ENCODE data around the gene C12orf57. TPM values are rescaled to one million over a fixed set of nuclear protein-coding genes. Genes with fewer than 3 reads are reported as not detected.

The C12orf57 gene
- total RNA-seq, 2 experiments from 2014 or later = 305 to 311 TPM

DNA sequence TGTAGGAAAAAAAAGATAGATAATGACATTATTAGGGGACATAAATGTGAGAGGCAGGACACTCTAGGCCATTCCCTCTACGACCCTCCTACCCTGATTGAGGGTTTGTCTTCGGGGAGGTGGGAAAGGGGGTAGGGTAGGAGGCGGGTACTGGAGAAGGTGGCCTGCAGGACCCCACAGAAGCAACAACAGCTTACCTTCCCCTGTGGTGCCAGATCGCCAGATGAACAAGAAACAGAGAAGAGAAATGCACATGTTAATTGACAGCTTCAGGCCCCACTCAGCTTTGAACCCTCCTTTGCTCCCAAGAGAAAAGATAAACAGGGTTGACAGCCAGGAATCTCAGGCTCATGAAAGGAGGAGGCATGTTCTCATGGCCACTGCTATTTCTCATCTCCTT lies 21.9 kb downstream of the C12orf57 start:
- intact Hi-C loops (cut with DNase I, micrococcal nuclease) = loop anchor here (1.0 to 2.0 kb wide), 4 partner anchors 21 to 97 kb away; partner anchors contain the start of gene C12orf57 (in 2 of the 2)
- Mint-ChIP-seq H3K9me3 (no peaks in the 10 kb centered on the region), H3K36me3 (ENCODE audit: low read depth) (peaks cover 65% of the 10 kb centered on the region), H3K27me3 (no peaks in the 10 kb centered on the region), H3K4me1 (ENCODE audit: low read depth) (peaks cover 56% of the 10 kb centered on the region), H3K4me3 (peak overlapping the region; percentile 79), H3K27ac (peak overlapping the region; percentile 90)
- Histone ChIP-seq H3K9me3 (ENCODE audit: control insufficient read depth in 1 of 2, insufficient read depth in 1 of 2, low read length in 2 of 2) (no peaks in the 10 kb centered on the region), H3K4me3 (ENCODE audit: low read length) (no peak overlapping the region), H3K27ac (ENCODE audit: low read depth in 1 of 2, low read length in 2 of 2) (peak overlapping the region in 1 of 2 donors; percentile 39), H3K36me3 (ENCODE audit: insufficient read depth, low read length) (peaks cover 44% of the 10 kb centered on the region), H3K27me3 (ENCODE audit: control insufficient read depth in 1 of 2, insufficient read depth in 2 of 2, low read length in 2 of 2) (no peaks in the 10 kb centered on the region), H3K4me1 (ENCODE audit: insufficient read depth, low read length) (peaks cover 66% of the 10 kb centered on the region)
- DNase-seq (no peak), ATAC-seq (ENCODE audit: poor library complexity) (no peak)
- CTCF ChIA-PET = interaction anchor here (1.1 to 13.3 kb wide), 6 partner anchors 9 to 93 kb away, joined by 3 to 324 read pairs (median 6); partner anchors contain the start of genes C12orf57, PTPN6 and RNU7-1
- POLR2A ChIA-PET = interaction anchor here (0.7 to 16.4 kb wide), 4 partner anchors 18 to 41 kb away, joined by 3 to 963 read pairs (median 46); partner anchors contain the start of genes C12orf57, PTPN6 and RNU7-1
- TF ChIP-seq CTCF (IDR thresholded peaks at IDR 0.05) = no peak

GRCh38 chr12:6966351-6966750 lies 22.5 kb downstream of the C12orf57 start:
- Mint-ChIP-seq H3K4me1 (ENCODE audit: low read depth) (peaks cover 53% of the 10 kb centered on the region), H3K9me3 (no peaks in the 10 kb centered on the region), H3K4me3 (peak overlapping the region; percentile 73), H3K36me3 (ENCODE audit: low read depth) (peaks cover 62% of the 10 kb centered on the region), H3K27me3 (no peaks in the 10 kb centered on the region), H3K27ac (peak overlapping the region; percentile 58)
- Histone ChIP-seq H3K27me3 (ENCODE audit: control insufficient read depth in 1 of 2, insufficient read depth in 2 of 2, low read length in 2 of 2) (no peaks in the 10 kb centered on the region), H3K27ac (ENCODE audit: low read depth in 1 of 2, low read length in 2 of 2) (no peak overlapping the region), H3K36me3 (ENCODE audit: insufficient read depth, low read length) (peaks cover 41% of the 10 kb centered on the region), H3K4me3 (ENCODE audit: low read length) (no peak overlapping the region), H3K4me1 (ENCODE audit: insufficient read depth, low read length) (peaks cover 64% of the 10 kb centered on the region), H3K9me3 (ENCODE audit: control insufficient read depth in 1 of 2, insufficient read depth in 1 of 2, low read length in 2 of 2) (no peaks in the 10 kb centered on the region)
- intact Hi-C loops (cut with DNase I, micrococcal nuclease) = no loop called here
- ATAC-seq (ENCODE audit: poor library complexity) = no peak
- ChIA-PET POLR2A (interaction anchor here (0.7 to 16.4 kb wide), 3 partner anchors 19 to 41 kb away, joined by 3 to 963 read pairs (median 3); partner anchors contain the start of genes C12orf57, PTPN6 and RNU7-1), CTCF (interaction anchor here (1.1 to 13.3 kb wide), 5 partner anchors 10 to 75 kb away, joined by 3 to 324 read pairs (median 4); partner anchors contain the start of genes C12orf57, PTPN6 and RNU7-1)
- DNase-seq = no peak
- no peak for TF ChIP-seq CTCF (IDR thresholded peaks at IDR 0.05)

DNA sequence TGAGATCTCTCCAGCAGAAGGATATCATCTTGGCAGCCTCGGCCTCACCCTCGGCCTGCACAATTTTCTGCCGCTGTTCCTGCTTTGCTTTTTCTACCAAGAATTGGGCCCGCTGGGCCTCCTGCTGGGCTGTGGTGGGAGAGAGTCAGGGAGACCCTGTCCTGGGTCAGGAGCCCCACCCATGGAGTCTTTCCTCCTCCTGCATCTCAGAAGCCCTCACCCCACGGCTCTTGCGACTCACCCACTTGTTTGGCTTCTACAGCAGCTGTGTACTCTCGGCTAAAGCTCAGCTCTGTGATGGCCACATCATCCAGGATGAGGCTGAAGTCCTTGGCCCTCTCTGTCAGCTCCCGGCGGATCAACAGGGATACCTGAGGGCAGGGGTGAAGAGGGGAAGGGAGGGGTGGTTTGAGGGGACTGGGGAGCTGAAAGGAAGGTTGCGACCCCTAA lies 23.9 kb downstream of the C12orf57 start:
- Mint-ChIP-seq H3K9me3 (no peaks in the 10 kb centered on the region), H3K36me3 (ENCODE audit: low read depth) (peaks cover 64% of the 10 kb centered on the region), H3K27ac (no peak overlapping the region), H3K4me3 (peak overlapping the region; percentile 54), H3K27me3 (no peaks in the 10 kb centered on the region), H3K4me1 (ENCODE audit: low read depth) (peaks cover 53% of the 10 kb centered on the region)
- Histone ChIP-seq H3K4me1 (ENCODE audit: insufficient read depth, low read length) (peaks cover 60% of the 10 kb centered on the region), H3K4me3 (ENCODE audit: low read length) (no peak overlapping the region), H3K36me3 (ENCODE audit: insufficient read depth, low read length) (peaks cover 41% of the 10 kb centered on the region), H3K9me3 (ENCODE audit: control insufficient read depth in 1 of 2, insufficient read depth in 1 of 2, low read length in 2 of 2) (no peaks in the 10 kb centered on the region), H3K27ac (ENCODE audit: low read depth in 1 of 2, low read length in 2 of 2) (no peak overlapping the region), H3K27me3 (ENCODE audit: control insufficient read depth in 1 of 2, insufficient read depth in 2 of 2, low read length in 2 of 2) (no peaks in the 10 kb centered on the region)
- POLR2A ChIA-PET = interaction anchor here (0.8 to 4.8 kb wide), 6 partner anchors 8 to 279 kb away, joined by 3 to 80 read pairs (median 9); partner anchors contain the start of genes C12orf57, RNU7-1 and ZNF384
- TF ChIP-seq CTCF (IDR thresholded peaks at IDR 0.05) = no peak
- ATAC-seq (ENCODE audit: poor library complexity) = no peak
- intact Hi-C loops (cut with DNase I, micrococcal nuclease) = no loop called here
- CTCF ChIA-PET = interaction anchor here (1.1 to 2.2 kb wide), 4 partner anchors 18 to 142 kb away, joined by 3 to 16 read pairs (median 4); partner anchors contain the start of gene C1RL
- no peak for DNase-seq

Data from CD4-positive, alpha-beta T cell (primary cell).